ENCODE results near the gene PRDM15.
"Not testable (repeated sequence)": the region's sequence is repeated elsewhere in the genome, so short reads cannot be mapped to it uniquely, and the experiment has no call there.

PRDM15 gene

DNA sequence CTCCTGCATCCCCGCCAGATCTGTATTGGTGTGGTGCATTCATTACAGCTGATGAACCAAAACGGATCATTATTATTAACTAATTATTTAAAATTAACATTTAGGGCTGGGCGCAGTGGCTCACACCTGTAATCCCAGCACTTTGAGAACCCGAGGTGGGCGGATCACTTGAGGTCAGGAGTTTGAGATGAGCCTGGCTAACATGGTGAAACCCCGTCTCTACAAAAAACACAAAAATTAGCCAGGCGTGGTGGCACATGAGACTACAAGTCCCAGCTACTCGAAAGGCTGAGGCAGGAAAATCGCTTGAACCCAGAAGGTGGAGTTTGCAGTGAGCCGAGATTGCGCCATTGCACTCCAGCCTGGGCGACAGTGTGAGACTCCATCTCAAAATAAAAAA is 93.9 kb downstream of the PRDM15 start:
- DNase-seq (ENCODE audit: low read depth in 2 of 3, low spot score in 2 of 3) = not testable (repeated sequence)

DNA sequence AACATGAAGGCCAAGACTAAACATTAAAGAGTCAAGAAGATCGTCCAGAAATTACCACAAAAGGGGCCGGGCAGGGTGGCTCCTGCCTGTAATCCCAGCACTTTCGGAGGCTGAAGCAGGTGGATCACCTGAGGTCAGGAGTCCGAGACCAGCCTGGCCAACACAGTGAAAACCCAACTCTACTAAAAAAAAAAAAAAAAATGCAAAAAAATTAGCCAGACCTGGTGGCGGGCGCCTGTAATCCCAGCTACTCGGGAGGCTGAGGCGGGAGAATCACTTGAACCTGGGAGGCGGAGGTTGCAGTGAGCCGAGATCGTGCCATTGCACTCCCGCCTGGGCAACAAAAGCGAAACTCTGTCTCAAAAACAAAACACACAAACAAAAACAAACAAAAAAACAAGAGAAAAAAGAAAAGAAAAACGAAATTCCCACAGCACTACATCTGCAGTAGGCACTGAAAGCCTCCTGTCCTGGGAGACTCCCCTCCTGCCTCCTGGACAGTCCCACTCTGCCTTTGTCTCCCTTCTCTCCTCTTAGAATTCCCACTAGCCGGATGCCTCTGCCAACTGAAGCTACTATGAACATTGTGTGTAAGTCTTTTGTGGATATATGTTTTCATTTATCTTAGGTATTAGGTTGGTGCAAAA is 94.6 kb downstream of the PRDM15 start:
- DNase-seq (ENCODE audit: low read depth in 2 of 3, low spot score in 2 of 3) = no peak

DNA sequence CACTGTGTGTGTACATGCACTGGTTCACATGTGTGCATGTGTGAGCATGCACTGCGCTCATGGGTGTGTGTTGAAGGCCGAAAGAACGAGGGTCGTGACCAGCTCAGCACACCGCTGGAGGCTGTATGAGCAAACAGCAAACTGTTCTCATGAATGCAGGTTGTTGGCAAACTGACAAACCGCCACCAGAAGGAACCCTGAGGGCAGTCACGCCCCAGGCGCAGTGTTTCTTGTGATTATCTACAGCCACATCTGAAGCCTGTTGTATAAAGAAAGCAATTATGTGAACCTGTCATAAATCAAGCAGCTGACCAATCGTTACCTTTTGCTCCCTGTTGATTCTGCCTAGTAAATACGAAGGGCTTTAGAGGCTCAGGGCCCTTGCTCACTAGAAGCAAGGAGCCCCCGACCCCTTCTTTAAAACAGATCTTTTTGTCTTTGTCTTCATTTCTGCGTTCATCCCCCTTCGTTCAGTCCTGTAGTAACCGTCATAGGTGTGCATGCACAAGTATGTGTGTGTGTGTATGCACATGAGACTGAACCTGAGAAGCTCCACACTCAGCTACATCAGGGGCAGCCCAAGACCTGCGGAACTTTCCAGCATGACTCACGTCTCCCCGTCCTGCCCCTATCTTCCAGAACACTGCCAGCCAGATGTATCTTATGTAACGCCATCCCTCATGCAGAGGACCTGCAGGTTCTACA is 95.5 kb downstream of the PRDM15 start:
- DNase-seq (ENCODE audit: low read depth in 2 of 3, low spot score in 2 of 3) = no peak

DNA sequence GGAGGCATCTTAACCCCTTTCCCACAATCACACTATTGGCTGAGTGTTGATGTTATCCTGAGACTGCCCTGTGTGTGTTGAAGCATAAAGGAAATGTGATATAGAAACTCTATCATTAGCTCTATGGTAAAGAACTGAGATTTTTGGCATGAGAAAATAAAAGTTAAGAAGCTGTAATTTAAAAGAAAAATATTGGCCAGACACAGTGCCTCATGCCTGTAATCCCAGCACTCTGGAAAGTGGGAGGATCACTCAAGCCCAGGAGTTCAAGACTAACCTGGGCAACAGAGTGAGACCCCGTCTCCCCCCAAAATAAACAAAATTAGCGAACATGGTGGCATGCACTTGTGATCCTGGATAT is 98.1 kb downstream of the PRDM15 start:
- DNase-seq (ENCODE audit: low read depth in 2 of 3, low spot score in 2 of 3) = no peak

DNA sequence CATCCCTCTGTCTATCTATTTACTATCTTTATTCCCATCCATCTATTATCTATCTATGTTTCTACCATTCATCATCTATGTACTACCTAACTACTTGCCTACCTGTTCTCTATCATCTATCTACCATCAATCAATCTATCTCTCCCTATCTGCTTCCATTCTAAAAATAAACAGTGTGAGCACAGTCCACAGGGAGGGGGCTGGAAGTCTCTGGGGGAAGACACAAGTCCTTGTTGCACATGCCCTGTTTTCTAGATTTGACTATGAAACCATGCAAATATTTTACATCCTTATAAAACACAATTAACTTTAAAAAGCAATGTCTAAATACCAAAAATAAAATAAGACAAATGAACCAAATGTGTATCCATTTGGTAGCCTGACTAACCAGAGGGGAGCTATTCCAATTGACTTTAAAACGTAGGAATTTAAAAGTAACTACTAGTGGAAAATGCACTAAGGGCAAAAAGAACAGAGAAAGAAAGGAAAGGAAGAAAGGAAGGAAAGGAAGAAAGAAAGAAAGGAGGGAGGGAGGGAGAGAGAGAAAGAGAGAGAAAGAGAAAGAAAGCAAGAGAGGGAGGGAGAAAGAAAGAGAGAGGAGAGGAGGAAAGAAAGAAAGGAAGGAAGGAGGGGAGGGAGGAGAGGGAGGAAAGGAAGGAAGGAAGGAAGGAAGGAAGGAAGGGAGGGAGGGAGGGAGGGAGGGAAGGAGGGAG is 98.7 kb downstream of the PRDM15 start:
- no peak for DNase-seq (ENCODE audit: low read depth in 2 of 3, low spot score in 2 of 3)

DNA sequence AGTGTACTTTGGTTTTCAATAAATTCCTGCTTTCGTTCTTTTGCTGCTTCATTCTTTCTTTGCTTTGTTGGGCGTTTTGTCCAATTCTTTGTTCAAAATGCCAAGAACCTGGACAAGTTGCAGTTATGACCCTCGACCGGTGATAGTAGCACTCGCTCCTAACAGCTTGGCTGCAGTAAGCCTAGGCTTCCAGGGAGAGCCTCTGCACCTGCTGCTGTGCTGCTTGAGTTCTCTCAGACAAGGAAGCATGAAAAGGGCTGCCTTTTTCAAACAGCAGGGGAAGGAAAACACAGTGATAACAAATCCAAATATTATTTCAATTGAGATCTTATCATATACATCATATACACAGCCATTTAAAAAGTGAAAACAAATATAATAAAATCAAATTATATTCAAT is 99.5 kb downstream of the PRDM15 start:
- DNase-seq (ENCODE audit: low read depth in 2 of 3, low spot score in 2 of 3) = no peak

DNA sequence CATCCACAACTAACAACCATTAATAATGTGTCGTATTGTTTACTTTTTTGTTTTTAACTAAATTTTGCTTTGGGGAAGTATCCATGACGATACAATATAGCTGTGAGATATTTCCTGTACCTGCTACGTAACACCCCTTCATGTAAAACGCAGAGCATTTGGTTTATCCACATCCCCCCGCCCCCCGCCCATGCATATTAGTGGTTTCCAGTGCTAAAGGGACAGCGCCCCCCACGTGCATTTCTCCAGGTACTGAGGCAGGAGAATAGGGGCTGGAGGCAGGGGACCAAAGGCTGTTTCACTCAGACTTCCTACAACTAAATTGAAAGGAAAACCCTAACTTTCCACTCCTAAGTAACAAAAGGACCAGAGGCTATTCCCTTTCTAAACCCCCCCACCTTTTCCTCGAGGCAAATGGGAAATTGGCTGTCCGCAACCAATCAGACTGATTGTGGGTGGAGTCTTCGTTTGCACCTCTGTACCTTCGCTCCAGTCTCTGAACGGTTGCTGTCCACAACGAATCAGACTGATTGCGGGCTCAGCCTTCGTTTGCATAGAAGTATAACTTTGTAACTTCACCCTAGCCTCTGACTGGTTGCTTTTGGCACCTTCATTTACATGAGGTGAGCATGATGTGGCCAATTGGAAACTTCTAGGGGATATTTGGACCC is 100.1 kb downstream of the PRDM15 start:
- no peak for DNase-seq (ENCODE audit: low read depth in 2 of 3, low spot score in 2 of 3)

DNA sequence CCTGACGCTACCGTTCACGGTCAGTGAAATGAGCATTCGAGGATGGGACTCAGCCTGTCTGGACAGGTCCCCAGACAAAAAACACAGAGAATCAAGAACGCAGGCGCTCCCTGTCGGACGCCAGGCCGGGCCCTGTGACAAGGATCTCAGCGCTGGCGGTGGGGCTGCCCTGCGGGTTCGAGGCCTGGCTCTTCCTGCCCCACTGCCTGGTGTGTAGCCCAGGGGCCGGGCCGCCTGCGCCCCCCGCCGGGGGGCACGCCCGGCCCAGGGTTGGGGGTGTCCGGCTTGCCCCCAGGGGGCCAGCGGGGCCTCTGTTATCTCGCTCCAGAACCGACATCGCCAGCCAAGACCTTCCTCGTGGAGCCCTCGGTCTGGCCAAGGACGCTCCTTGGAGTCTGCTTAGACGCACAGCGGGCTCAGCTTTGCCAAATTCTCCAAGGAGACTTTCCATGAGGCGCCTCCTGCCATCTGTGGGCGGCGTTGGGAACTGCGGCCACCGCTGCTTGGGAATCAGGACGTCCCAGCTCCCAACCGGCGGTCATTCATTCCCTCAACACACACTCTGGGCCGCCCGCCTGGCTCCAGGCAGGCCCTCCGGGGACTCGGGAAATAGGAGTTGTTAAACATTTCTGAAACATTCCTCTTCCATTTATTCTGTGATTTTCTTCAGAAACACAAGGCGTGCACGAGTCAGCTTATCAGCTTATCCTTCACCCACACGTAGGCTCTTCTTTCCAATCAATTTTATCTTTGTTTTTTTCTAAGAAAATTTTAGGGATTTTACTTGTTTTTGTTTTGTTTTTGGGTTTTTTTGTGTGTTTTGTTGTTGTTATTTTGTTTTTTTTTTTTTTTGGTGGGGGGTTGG is 101.0 kb downstream of the PRDM15 start:
- DNase-seq (ENCODE audit: low read depth in 2 of 3, low spot score in 2 of 3) = no peak

DNA sequence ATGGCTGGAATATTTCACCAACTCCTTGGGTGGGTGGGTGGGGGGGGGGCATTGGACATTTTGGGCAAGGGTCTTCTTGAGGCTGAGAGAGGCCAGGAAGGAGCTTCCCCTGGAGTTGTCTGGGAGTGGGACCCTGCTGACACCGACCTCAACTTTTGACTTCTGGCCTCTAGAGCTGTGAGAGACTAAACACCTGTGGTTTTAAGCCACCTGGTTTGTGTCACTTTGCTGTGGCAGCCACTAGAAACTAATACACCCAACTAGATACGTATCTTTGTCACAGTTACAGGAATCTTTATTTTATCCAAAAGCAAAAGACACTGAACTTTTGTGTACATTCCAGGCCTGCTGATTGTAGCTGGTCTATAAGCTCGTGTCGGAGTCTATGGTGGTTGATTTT is 102.4 kb downstream of the PRDM15 start:
- no peak for DNase-seq (ENCODE audit: low read depth in 2 of 3, low spot score in 2 of 3)

DNA sequence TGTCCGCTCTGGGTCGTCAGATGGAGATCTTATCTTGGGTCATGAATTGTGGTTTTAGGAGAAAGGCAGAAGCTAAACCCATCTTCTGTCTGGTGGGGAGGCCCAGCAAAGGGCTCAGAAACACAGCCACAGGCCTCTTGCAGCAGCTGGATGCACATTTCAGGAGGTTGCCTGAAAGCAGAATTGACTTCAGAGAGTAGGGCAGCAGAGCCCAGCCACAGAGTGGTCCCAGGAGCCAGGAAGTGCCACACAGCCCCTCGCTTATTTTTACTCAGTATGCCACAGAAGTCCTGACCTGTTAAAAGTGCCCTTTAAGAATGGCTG is 104.0 kb downstream of the PRDM15 start:
- DNase-seq (ENCODE audit: low read depth in 2 of 3, low spot score in 2 of 3) = no peak

DNA sequence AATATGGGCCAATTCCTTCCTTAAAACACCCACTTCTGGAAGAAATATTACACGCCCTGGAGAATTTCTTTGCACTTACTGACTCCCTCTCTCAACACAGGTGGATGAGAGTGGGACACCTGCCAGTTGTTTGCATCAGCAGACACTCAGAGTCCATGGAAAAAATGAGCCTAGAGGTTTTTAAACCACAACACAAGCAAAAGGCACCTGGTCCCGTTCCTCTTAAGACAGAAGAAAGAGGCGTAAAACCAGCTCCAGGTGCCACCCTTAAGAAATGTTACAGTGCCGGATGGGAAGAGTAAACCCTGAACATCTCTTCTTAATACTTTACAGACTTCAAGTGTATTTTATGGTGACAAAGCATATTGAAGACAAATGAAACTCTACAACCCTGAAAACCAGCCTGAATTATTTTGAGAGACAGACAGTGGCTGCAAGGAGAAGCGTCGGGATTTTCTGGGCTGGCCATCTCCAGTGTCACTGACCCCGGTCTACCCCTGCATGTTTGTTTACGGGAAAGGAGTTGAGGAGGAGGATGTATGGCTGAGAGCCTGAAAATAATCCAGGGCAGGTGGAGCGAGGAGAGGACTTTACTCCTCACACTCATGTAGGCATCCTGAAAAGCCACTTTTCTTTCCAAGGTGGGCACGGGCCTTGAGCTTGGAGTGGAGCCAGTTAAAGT is 104.5 kb downstream of the PRDM15 start:
- no peak for DNase-seq (ENCODE audit: low read depth in 2 of 3, low spot score in 2 of 3)

DNA sequence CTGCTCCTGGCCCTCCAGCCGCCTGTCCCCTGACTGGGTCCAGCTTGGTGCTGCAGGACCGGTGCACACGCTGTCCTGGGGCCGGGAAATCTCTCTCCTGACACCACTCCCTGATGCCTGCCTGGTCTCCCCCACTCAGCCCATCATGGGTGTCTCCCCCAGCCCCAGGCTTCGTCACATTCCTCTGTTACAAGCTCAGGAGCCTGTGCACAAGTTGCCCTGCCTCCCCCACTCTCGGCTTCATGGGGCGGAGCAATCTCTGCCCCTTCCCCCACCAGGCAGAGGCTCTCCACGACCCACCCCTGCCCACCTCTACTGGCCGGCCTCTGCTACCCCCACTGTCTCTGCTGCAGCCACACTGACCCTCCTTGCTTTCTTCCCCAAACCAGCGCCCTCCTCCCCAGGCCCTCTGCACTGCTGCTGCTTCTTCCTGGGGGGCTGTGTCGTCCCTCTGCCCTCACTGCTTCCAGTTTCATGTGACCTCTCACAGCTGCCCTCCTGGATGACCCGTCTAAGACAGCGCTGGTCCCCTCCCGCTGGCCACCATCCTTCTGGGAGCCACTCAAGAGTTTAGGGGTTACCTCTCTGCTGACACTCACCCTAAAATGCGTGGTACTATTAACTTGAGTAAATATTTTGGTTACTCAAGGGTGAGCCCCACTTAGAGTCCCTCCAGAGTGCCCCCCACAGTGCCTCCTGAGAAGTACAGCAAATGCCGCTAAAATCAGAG is 106.6 kb downstream of the PRDM15 start:
- no peak for DNase-seq (ENCODE audit: low read depth in 2 of 3, low spot score in 2 of 3)

DNA sequence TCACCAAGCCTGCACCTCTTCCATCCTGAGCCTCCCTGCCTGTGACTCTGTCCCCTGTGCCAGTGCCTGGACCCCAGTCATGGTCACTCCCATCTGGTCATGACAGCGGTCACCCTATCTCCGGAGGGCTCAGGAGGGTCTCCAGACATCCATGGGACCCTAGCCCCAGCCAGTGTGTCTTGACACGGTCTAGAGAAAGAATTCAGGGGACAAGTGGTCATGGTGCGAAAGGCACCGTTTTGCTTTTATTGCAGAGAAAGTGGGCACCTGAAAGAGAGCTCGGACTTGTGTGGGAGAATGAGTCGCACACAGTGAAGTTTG is 107.6 kb downstream of the PRDM15 start:
- DNase-seq (ENCODE audit: low read depth in 2 of 3, low spot score in 2 of 3) = no peak

DNA sequence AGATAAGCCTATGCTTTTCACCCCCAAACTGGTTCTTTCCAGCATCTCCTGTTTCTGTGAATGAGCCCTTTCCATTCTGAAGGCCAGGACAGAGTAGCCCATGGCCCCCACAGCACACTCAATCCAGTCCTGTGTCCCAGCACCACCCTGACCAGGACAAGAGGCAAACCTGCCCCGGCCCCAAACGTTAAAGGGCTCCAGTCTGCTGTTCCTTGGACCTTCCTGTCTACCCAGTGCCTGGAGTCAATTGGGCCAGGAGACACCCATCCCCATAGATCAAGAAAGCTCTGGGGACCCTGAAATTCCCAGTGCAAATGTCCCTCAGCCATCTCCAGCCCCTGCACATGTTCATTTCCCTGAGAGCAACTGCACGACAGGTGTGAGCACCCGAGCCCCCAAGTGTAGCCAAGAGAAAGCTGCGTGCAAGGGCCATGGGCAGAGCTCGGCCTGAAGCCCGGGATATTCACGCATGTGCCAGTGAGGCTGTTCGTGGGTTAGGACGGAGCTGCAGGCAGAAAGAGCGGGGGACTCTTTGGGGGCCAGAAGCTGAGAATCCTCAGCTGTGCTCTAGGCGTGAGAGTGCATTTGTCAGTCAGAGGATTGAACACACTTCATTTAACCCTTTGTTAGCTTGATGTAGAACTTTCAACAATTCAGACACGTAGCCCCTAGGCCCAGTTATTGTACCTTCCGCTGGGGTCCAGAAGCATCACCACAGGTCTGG is 108.1 kb downstream of the PRDM15 start:
- no peak for DNase-seq (ENCODE audit: low read depth in 2 of 3, low spot score in 2 of 3)

DNA sequence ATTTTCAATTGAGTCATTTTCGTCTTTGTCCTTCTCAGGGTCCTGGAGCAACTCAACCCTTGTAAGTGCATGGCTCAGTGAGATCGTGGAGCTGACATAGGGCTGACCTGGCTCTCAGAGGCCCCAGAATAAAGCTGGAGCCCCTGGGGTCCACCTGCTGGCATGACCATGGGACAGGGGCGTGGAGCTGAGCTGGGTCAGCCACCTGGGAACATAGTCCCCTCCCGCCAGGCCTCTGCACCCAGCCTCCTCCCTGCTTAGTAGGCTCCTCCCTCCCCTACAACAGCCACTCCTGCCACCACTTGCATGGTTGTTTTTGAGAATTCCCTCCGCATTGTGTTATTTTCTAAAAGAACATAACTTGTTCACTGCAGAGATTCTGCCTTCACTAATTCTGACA is 109.2 kb downstream of the PRDM15 start:
- no peak for DNase-seq (ENCODE audit: low read depth in 2 of 3, low spot score in 2 of 3)

DNA sequence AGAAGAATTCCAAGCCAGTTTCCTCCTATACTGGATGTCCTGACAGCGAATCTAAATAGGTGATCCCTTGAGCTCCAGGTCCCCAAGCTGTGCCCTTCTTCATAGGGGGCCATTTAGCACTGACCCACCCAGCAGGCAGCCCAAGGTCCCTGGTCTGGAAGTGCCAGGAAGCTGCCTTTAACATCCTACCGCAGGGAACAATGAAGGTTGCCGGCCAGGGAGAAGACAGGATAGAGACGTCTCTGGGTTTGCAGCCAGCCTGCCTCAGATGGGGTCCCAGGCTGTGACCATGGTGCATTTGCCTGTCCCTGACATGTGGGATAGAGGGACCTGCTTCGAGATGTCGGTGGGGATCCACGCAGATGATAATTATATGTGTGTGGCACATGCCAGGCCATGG is 109.6 kb downstream of the PRDM15 start:
- no peak for DNase-seq (ENCODE audit: low read depth in 2 of 3, low spot score in 2 of 3)

DNA sequence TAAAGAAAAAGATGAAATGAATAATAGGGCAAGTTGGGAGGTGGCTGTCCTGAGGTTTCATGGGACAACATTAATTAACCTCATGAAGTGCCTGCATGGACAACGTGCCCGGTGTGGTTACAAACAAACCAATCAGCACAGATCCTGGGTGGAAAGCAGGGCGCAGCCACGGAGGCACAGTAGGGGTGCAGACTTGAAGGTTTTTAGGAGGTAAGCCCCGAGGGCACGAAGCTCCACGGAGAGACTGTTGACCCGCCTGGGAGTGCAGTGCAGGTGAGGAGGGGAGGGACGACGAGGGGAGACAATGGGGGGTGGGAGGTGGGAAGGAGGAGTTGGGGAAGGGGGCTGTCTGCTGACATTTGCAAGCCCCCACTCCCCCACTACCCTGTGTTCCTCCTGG is 110.0 kb downstream of the PRDM15 start:
- DNase-seq (ENCODE audit: low read depth in 2 of 3, low spot score in 2 of 3) = no peak

DNA sequence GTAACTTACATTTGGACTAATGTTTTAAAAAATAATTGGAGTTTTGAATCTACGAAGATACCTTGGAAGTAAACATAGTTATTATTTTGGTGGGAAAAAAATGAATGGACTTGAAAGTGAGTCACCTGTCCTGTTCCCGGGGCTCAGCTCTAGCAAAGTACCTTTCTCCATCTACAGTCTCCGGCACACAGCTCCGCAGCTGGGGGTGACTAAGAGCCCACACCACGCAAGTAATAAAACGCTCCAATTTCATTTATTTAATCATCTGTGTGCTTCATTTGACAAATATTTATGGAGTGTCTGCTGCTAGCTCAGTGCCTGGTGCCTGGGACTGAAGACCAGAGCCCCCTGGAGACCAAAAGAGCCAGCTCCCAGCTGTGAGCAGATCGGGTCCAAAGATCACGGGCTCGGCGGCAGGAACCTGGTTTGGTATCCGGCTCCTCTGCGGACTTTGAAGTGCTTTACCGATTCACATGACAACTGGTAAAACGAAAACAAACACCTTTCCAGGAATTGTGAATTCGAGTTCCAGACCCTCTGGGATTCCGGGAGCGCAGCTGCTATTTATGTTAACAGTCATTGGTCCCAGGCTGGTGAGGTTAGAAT is 110.6 kb downstream of the PRDM15 start:
- no peak for DNase-seq (ENCODE audit: low read depth in 2 of 3, low spot score in 2 of 3)

All from activated CD8-positive, alpha-beta memory T cell treated with anti-CD3 and anti-CD28 coated beads for 48 hours (primary cell).